ENCODE data around the gene FGD6.

FGD6 gene

DNA sequence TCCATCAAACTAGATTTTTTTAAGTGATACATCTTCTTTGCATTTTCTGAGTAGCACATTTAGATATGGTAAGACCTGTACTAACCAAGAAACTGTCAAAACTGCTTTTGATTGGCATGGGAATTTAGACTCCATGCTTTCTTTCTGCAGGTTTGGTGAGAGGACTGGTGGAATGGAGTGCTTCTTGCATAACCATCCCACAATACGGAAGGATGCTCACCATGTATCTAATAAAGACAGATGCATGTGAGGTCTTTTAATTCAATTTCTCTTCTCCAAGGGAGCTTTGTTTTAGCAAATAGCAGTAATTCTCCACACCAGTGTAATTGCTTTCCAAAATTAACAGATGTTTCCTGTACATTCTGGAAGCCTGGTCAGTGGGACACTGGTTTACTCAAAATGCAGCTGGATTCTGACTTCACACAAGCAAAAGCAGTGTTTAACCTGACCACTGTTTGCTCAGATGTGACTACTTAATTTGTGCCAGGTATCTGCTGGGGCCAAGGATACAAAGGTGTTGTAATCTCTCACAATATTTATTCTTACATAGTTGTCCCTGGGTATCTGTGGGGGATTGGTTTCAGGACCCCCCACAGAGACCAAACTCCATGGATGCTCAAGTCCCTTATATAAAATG lies 26.1 kb downstream of the FGD6 start:
- peak; percentile 73 for FAIRE-seq
- DNase-seq (ENCODE audit: insufficient read length, low spot score): no peak
- no peak for TF ChIP-seq PAX5 (IDR thresholded peaks at IDR 0.05; ENCODE audit: insufficient read depth, low read length, severe bottlenecking)
- TF ChIP-seq POLR2AphosphoS5 (IDR thresholded peaks at IDR 0.05; ENCODE audit: low read depth, low read length): no peak
- TF ChIP-seq TAF1 (IDR thresholded peaks at IDR 0.05; ENCODE audit: low read depth, low read length): no peak
- no peak for TF ChIP-seq POLR2A (IDR thresholded peaks at IDR 0.05; ENCODE audit: low read depth, low read length)
- TF ChIP-seq SPI1 (IDR thresholded peaks at IDR 0.05; ENCODE audit: low read depth, low read length): no peak
- TF ChIP-seq POU2F2 (IDR thresholded peaks at IDR 0.05; ENCODE audit: low read depth, low read length): no peak

- FAIRE-seq: peak; percentile 87
Observed at GRCh38 chr12:95187865-95188415, 29.3 kb downstream of the FGD6 start.

GRCh38 chr12:95185854-95186253 lies 31.4 kb downstream of the FGD6 start:
- no peak for FAIRE-seq

More at GRCh38 chr12:95187865-95188415, 29.3 kb downstream of the FGD6 start:
- TF ChIP-seq TAF1 (IDR thresholded peaks at IDR 0.05; ENCODE audit: low read depth, low read length) (no peak), SPI1 (IDR thresholded peaks at IDR 0.05; ENCODE audit: low read depth, low read length) (no peak), POU2F2 (IDR thresholded peaks at IDR 0.05; ENCODE audit: low read depth, low read length) (no peak), POLR2AphosphoS5 (IDR thresholded peaks at IDR 0.05; ENCODE audit: low read depth, low read length) (no peak), PAX5 (IDR thresholded peaks at IDR 0.05; ENCODE audit: insufficient read depth, low read length, severe bottlenecking) (no peak), POLR2A (IDR thresholded peaks at IDR 0.05; ENCODE audit: low read depth, low read length) (no peak)
- DNase-seq (ENCODE audit: insufficient read length, low spot score): no peak

DNA sequence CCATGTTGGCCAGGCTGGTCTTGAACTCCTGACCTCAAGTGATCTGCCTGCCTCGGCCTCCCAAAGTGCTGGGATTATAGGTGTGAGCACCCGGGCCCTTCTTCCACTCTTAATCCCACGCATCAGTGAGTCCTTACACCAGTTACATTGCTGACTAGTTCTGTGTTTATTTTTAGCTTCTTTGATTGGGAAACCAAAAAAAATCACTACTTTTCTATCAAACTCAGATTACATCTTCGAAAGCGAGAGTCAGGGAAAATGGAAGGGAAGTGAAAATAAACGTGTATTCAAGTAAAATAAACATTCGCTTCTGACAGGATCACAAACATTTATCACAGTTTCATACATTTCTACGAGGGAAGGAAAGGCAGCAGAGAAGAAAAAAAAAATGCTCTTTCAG lies 32.2 kb downstream of the FGD6 start:
- peak; percentile 23 for FAIRE-seq
- TF ChIP-seq POU2F2 (IDR thresholded peaks at IDR 0.05; ENCODE audit: low read depth, low read length): no peak
- TF ChIP-seq POLR2AphosphoS5 (IDR thresholded peaks at IDR 0.05; ENCODE audit: low read depth, low read length): no peak
- no peak for TF ChIP-seq PAX5 (IDR thresholded peaks at IDR 0.05; ENCODE audit: insufficient read depth, low read length, severe bottlenecking)
- TF ChIP-seq POLR2A (IDR thresholded peaks at IDR 0.05; ENCODE audit: low read depth, low read length): no peak
- TF ChIP-seq SPI1 (IDR thresholded peaks at IDR 0.05; ENCODE audit: low read depth, low read length): no peak
- no peak for TF ChIP-seq TAF1 (IDR thresholded peaks at IDR 0.05; ENCODE audit: low read depth, low read length)
- DNase-seq (ENCODE audit: insufficient read length, low spot score): no peak

More at GRCh38 chr12:95185854-95186253, 31.4 kb downstream of the FGD6 start:
- DNase-seq (ENCODE audit: insufficient read length, low spot score): no peak
- TF ChIP-seq POU2F2 (IDR thresholded peaks at IDR 0.05; ENCODE audit: low read depth, low read length): no peak
- no peak for TF ChIP-seq TAF1 (IDR thresholded peaks at IDR 0.05; ENCODE audit: low read depth, low read length)
- TF ChIP-seq POLR2AphosphoS5 (IDR thresholded peaks at IDR 0.05; ENCODE audit: low read depth, low read length): no peak
- peak; percentile 94 for TF ChIP-seq SPI1 (IDR thresholded peaks at IDR 0.05; ENCODE audit: low read depth, low read length)
- TF ChIP-seq PAX5 (IDR thresholded peaks at IDR 0.05; ENCODE audit: insufficient read depth, low read length, severe bottlenecking): no peak
- no peak for TF ChIP-seq POLR2A (IDR thresholded peaks at IDR 0.05; ENCODE audit: low read depth, low read length)

- FAIRE-seq: no peak
- TF ChIP-seq SPI1 (IDR thresholded peaks at IDR 0.05; ENCODE audit: low read depth, low read length): no peak
- no peak for TF ChIP-seq POLR2A (IDR thresholded peaks at IDR 0.05; ENCODE audit: low read depth, low read length)
- TF ChIP-seq TAF1 (IDR thresholded peaks at IDR 0.05; ENCODE audit: low read depth, low read length): no peak
- no peak for TF ChIP-seq POU2F2 (IDR thresholded peaks at IDR 0.05; ENCODE audit: low read depth, low read length)
- TF ChIP-seq POLR2AphosphoS5 (IDR thresholded peaks at IDR 0.05; ENCODE audit: low read depth, low read length): no peak
- no peak for TF ChIP-seq PAX5 (IDR thresholded peaks at IDR 0.05; ENCODE audit: insufficient read depth, low read length, severe bottlenecking)
Observed at GRCh38 chr12:95184121-95184520, 33.1 kb downstream of the FGD6 start.

GRCh38 chr12:95182868-95183415 lies 34.3 kb downstream of the FGD6 start:
- DNase-seq (ENCODE audit: insufficient read length, low spot score) (peak; percentile 16), FAIRE-seq (peak; percentile 97)
- TF ChIP-seq POU2F2 (IDR thresholded peaks at IDR 0.05; ENCODE audit: low read depth, low read length) (no peak; the same call in 1 of the 2 replicates), PAX5 (IDR thresholded peaks at IDR 0.05; ENCODE audit: insufficient read depth, low read length, severe bottlenecking) (no peak)

More at GRCh38 chr12:95184121-95184520, 33.1 kb downstream of the FGD6 start:
- DNase-seq (ENCODE audit: insufficient read length, low spot score): no peak

- FAIRE-seq: no peak
- DNase-seq (ENCODE audit: insufficient read length, low spot score): no peak
- no peak for TF ChIP-seq SPI1 (IDR thresholded peaks at IDR 0.05; ENCODE audit: low read depth, low read length)
Observed at GRCh38 chr12:95181103-95181502, 36.2 kb downstream of the FGD6 start.

DNA sequence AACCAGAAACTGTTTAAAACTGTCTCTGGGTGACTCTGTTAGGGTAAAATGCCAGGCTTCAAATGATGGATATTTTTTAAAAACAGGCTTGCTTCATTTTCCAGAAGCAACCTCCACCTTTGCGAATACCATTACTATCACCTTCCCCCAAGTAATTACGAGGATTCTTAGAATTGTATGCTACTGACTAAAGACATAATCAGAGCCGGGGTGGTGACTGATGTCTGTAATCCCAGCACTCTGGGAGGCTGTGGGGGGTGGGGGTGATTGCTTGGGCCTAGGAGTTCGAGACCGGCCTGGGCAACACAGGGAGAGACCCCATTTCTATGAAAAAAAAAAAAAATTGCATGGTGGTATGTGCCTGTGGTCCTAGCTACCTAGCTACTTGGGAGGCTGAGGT lies 38.3 kb downstream of the FGD6 start:
- no peak for FAIRE-seq
- DNase-seq (ENCODE audit: insufficient read length, low spot score): no peak
- TF ChIP-seq SPI1 (IDR thresholded peaks at IDR 0.05; ENCODE audit: low read depth, low read length) (no peak), POU2F2 (IDR thresholded peaks at IDR 0.05; ENCODE audit: low read depth, low read length) (no peak), POLR2A (IDR thresholded peaks at IDR 0.05; ENCODE audit: low read depth, low read length) (no peak), PAX5 (IDR thresholded peaks at IDR 0.05; ENCODE audit: insufficient read depth, low read length, severe bottlenecking) (no peak), POLR2AphosphoS5 (IDR thresholded peaks at IDR 0.05; ENCODE audit: low read depth, low read length) (no peak), TAF1 (IDR thresholded peaks at IDR 0.05; ENCODE audit: low read depth, low read length) (no peak)

GRCh38 chr12:95178136-95178535 lies 39.1 kb downstream of the FGD6 start:
- DNase-seq (ENCODE audit: insufficient read length, low spot score): no peak
- no peak for FAIRE-seq
- TF ChIP-seq POU2F2 (IDR thresholded peaks at IDR 0.05; ENCODE audit: low read depth, low read length) (no peak), POLR2A (IDR thresholded peaks at IDR 0.05; ENCODE audit: low read depth, low read length) (no peak), SPI1 (IDR thresholded peaks at IDR 0.05; ENCODE audit: low read depth, low read length) (no peak), TAF1 (IDR thresholded peaks at IDR 0.05; ENCODE audit: low read depth, low read length) (no peak), PAX5 (IDR thresholded peaks at IDR 0.05; ENCODE audit: insufficient read depth, low read length, severe bottlenecking) (no peak), POLR2AphosphoS5 (IDR thresholded peaks at IDR 0.05; ENCODE audit: low read depth, low read length) (no peak)

Measured in GM12891 (cell line).